Activated T-cell treated with anti-CD3 and anti-CD28 coated beads for 1 hour (primary cell): Measurements from ENCODE around the gene CCDC91.
"Not testable (repeated sequence)": the region's sequence is repeated elsewhere in the genome, so short reads cannot be mapped to it uniquely, and the experiment has no call there.

ENCODE experiments used
- DNase-seq: peaks from one replicate; pipeline ENCODE4 v3.0.0-alpha.2; 2020; ENCODE audit warnings: low read depth

The CCDC91 gene

GRCh38 chr12:28290262-28290661 lies 100.0 kb downstream of the CCDC91 start:
- no peak for DNase-seq

- DNase-seq: no peak
Measured at GRCh38 chr12:28292699-28293098, 102.4 kb downstream of the CCDC91 start.

GRCh38 chr12:28294300-28294699 lies 104.0 kb downstream of the CCDC91 start:
- no peak for DNase-seq

- DNase-seq: no peak
Measured at GRCh38 chr12:28296287-28296686, 106.0 kb downstream of the CCDC91 start.

- no peak for DNase-seq
Measured at GRCh38 chr12:28303192-28303591, 112.9 kb downstream of the CCDC91 start.

- DNase-seq: no peak
Measured at GRCh38 chr12:28306535-28306934, 116.3 kb downstream of the CCDC91 start.

GRCh38 chr12:28308891-28309290 lies 118.6 kb downstream of the CCDC91 start:
- DNase-seq: no peak

GRCh38 chr12:28313631-28314030 lies 123.4 kb downstream of the CCDC91 start:
- DNase-seq: no peak

- no peak for DNase-seq
Measured at GRCh38 chr12:28316049-28316448, 125.8 kb downstream of the CCDC91 start.

GRCh38 chr12:28318273-28318672 lies 128.0 kb downstream of the CCDC91 start:
- DNase-seq: no peak

- DNase-seq: no peak
Measured at GRCh38 chr12:28320353-28320752, 130.1 kb downstream of the CCDC91 start.

GRCh38 chr12:28327722-28328121 lies 137.5 kb downstream of the CCDC91 start:
- DNase-seq: no peak

GRCh38 chr12:28328967-28329366 lies 138.7 kb downstream of the CCDC91 start:
- DNase-seq: no peak

- not testable (repeated sequence) for DNase-seq
Measured at GRCh38 chr12:28329727-28330126, 139.5 kb downstream of the CCDC91 start.

- DNase-seq: not testable (repeated sequence)
Measured at GRCh38 chr12:28330232-28330631, 140.0 kb downstream of the CCDC91 start.

GRCh38 chr12:28331130-28331529 lies 140.9 kb downstream of the CCDC91 start:
- no peak for DNase-seq

GRCh38 chr12:28340261-28341045 lies 150.2 kb downstream of the CCDC91 start:
- DNase-seq: no peak

- no peak for DNase-seq
Measured at GRCh38 chr12:28343713-28344112, 153.5 kb downstream of the CCDC91 start.

GRCh38 chr12:28346567-28346966 lies 156.3 kb downstream of the CCDC91 start:
- no peak for DNase-seq

GRCh38 chr12:28349196-28349595 lies 158.9 kb downstream of the CCDC91 start:
- no peak for DNase-seq

- DNase-seq: no peak
Measured at GRCh38 chr12:28350502-28350901, 160.2 kb downstream of the CCDC91 start.

- DNase-seq: no peak
Measured at GRCh38 chr12:28351414-28351813, 161.2 kb downstream of the CCDC91 start.

- DNase-seq: no peak
Measured at GRCh38 chr12:28355161-28355560, 164.9 kb downstream of the CCDC91 start.

- no peak for DNase-seq
Measured at GRCh38 chr12:28360253-28360652, 170.0 kb downstream of the CCDC91 start.
